Activated CD4-positive, CD25-positive, alpha-beta regulatory T cell treated with anti-CD3 and anti-CD28 coated beads, Interleukin-2, amount 50 U/mL, for 24 hours (primary cell): ENCODE measurements around the gene AAGAB.
"Not testable (repeated sequence)": the region's sequence is repeated elsewhere in the genome, so short reads cannot be mapped to it uniquely, and the experiment has no call there.

Source experiments
- ATAC-seq, 2 donors: fragments of 150-1000 bp; cut with Tn5 transposase; one replicate each; pipeline ENCODE4 v1.10.0; 2021; ENCODE audit warnings: mild to moderate bottlenecking in 1 of 2, moderate library complexity in 1 of 2

Gene AAGAB

DNA sequence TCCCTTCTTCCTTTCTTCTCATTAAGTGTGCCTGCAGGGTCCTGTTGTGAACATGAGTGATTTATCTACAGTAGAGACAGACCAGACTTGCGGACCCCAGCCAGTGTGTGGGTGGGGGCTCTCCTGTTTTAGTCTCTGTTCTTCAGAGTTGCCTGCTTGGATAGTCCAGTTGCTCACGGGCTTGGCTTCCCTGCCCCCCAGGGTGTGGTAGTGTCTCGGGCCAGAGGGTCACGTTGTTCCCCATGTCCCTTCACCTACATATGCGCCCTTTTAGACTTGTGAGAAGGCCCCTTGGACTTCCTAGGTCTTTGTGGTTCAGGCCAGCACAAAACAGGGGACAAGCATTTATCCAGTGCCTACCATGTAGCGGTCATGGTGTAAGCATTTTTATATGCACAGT lies 85.8 kb downstream of the AAGAB start:
- ATAC-seq = no peak

DNA sequence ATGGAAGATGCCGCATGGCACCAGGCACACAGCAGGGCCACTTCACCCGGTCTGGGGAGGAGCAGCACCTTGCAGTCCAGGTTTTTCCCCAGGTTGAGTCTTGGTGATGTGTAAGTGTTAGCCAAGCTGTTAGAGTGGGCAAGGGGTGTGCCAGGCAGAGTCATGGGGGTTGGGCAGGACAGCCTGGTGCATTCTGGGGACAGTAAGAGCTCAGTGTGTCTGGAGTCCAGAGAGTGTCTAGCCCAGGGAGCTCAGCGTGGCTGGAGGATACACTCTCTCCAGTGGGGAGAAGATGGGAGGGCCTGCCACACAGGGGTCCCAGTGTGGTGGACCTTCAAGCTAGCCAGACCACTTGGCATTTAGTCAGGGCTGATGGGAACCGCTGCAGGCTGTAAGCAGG lies 87.4 kb downstream of the AAGAB start:
- ATAC-seq = no peak

DNA sequence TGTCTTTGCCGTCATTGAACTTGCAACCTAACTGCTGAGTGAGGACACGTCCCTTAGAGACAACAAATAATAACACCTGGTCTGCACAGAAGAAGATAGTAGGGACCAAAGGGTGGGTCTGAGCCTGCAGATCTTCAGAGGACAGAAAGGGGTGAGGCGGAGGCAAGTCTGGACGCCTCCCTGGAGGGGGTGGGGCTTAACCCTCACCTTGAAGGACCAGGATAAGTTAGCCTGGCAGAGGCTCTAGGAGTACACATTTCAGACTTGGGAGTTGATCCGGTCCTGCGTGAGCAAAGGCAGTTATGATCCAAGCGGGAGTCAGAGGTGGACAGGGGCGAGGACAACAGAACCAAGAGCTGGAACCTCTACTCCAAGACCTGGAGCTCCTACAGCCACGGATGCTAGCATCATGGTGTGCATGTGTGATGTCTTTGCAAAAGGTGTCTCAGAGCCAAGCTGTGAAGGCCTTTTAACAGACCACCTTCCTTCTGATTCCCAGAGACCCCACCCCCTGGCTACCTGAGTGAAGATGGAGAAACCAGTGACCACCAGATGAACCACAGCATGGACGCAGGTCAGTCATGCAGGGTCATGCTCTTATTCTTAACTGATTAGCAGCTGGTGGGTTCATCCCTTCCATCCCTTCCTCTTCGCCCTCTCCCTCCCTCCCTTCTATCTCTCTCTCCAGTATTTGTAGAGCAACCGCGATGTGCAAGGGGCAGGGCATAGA lies 88.0 kb downstream of the AAGAB start:
- no peak for ATAC-seq

DNA sequence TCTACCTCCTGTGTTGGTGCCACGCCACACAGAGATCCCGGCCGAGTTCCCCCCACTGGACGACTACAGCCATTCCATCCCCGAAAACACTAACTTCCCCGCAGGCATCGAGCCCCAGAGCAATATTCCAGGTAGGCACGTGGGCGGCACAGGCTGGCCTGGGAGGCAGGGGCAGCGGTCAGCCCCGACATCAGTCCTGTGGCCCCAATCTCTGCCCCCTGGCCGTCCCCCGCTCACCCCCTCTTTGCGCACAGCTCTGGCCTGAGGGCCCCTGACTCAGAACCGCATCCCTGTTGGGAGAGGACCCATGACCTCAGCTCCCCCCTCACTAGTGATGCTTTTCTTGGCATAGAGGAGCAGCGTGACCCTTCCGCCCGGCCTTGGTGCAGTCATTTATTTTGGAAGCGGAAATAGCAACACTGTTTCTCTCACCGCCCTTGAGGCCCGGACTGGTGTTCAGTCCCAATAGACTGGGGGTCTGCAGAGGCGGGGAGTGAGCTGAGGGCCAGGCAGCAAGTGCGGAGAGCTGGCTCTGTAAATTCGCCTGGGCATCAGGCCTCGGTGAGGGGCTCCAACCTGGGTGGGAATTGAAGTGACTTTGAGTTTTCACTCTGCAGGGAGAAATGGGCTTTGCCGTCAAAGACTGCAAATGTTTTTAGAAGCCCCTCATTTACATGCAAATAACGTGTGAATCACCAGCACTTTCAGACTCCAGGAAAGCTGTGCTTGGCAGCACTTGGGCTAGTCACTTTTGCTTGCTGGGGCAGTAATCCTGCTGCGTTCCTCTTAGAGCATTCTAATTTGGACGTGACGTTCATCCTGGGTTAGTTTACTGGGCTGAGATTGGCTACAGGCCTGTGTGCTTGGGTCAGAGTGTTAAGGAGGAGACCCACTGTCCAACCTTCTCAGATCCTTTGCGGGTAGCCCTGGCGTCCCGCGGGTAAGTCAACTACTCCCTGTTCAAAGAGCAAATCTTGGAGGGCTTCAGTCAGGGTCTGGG lies 88.9 kb downstream of the AAGAB start:
- ATAC-seq = no peak

DNA sequence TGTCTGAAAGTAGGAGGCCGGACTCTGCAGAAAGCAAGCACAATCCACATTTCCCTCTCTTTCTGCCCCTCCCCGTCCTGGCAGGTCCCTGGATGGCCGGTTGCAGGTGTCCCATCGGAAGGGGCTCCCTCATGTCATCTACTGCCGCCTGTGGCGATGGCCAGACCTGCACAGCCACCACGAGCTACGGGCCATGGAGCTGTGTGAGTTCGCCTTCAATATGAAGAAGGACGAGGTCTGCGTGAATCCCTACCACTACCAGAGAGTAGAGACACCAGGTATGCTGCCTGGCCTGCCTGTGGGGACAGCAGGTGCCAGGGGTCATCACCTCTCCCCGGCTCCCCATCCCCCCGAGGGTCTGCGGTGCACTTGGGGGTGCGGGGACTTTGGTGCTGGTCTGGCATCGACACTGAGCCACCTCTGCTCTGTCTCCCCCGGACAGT lies 89.6 kb downstream of the AAGAB start:
- no peak for ATAC-seq

DNA sequence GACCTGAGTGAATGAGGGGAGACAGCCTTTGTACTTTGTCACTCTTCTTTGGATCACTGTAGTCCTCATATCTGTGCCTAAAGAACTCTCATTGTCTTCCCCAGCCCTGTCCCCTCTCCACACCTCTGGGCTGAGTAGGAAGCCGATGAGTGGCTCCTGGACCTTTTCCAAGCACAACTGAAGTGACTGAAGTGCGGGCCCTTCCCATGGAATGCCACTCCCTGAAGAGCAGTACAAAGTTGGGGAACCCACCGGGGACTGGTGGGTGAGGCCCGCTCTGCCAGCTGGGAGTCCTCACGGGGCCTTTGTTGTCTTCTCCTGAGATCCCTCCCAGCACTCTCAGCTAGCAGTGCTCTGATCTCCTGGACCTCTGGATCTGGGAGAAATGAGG lies 90.1 kb downstream of the AAGAB start:
- no peak for ATAC-seq

DNA sequence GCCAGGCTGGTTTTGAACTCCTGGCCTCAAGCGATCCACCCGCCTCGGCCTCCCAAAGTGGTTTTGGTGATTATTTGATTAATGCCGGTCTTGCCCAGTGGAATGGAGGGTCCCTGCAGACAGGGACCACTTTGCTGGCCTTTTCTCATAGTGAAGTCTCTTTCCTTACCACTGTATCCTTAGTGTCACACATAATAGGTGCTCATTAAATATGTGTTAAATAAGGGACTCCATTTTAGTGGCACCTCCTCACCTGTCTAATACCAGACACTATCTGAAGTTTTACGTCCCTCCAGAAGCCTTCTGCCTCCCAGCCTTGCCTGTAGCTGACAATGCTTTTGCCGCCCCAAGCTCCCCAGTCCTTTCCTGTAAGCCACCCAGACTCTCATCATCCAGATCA lies 91.3 kb downstream of the AAGAB start:
- no peak for ATAC-seq

DNA sequence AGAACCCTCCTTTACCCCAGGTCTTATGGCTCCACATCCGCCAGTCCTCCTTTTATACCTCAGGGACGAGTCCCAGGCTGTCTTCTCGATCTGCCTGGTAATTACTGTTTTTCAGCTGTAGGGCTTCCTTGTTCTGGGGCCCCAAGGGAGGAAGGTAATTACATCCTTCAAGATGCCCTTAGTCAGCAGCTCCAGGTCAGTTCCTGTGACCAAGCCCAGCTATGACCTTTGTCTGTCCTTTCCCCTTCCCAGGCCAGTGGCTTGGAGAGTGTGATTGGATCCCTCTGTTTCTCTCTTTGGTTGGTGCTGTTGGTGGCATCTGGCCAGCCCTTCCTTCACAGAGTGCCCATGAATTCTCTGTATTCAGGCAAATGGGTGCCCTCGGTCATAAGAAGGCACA lies 92.6 kb downstream of the AAGAB start:
- ATAC-seq = no peak

DNA sequence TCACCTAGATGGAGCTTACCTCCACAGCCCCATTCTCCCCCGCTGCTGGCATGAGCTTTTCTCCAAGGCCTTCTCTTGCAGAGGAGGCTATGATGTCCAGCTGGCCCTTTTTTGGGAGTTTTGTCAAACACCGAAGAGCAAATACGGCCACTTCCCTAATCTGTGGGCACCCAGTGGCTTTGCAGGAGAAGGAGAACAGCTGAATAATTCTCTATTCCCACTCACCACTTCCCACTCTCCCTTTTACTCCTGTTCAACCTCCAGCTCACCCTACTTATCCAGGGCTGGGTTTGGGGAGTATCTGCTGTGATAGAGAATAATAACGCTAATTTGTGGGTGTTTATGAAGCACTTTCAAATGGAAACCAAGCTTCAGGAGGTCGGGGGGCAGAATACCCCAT lies 93.0 kb downstream of the AAGAB start:
- ATAC-seq = no peak

DNA sequence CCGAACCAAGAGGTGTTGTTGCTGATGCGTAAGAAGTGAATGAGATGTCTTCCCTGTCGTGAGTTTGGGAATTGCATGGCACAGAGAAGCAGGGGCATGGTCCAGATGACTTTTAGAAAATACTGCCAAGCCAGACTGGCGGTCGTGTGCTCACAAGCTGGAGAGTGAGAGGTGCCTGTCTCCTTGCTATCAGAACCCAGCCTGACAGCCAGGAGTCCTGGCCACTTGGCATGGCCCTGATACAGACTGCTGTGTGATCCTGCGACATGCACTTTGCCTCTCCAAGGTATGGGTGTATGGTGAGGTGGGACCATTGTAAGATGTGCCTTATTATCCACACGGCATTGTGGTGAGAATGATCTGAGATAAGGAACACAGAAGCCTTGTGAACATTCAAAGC lies 96.1 kb downstream of the AAGAB start:
- no peak for ATAC-seq

DNA sequence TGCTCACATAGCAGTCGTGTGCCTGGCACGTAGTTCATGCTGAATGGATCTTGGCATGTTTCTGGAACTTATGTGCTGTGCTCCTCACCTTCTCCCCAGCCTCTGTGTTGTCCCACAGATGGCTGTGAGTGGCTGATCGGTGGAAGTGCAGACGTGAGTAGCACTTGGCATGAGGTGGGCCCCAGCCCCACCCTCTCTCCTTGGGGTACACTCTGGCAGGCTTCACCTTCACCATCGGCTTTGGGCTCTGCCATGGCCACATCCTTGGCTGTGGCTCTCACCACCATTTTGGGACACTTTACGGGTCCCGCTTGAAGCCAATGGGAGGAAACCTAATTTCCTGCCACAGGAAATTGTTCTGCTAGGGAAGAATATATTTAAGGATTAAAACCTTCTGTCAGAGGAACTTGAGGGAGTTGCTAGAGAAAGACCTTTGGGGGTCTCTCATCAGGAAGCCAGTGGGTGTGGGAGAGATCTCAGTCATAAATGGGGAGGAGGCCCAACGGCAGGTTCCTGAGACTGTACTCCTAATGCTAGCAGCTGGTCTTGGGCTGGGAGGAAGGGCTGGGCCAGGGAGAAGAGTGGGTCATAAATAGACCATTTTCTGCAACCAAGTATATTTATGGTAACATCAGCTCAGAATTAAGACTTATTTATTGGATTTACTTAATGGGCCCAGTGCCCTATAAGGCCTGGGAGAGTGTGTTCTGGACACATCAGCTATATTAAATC lies 96.8 kb downstream of the AAGAB start:
- no peak for ATAC-seq

DNA sequence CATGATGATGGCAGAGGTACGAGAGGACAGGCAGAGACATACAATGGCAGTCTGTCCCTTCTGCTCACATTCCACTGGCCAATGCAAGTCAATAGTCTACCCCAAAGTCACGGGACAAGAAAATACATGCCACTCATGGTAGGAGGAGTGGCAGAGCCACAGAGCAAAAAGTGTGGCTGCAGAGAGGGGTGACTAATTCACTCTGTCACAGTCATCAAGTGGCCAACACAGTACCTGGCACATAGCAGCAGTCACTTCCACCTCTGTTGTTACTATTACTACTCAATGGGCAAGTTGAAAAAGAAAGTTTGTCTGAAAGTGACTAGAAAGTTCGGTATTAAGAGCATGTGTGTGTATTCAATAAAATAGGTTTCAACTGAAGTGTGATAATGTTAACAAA lies 97.6 kb downstream of the AAGAB start:
- ATAC-seq = peak; percentile 44 to 53

DNA sequence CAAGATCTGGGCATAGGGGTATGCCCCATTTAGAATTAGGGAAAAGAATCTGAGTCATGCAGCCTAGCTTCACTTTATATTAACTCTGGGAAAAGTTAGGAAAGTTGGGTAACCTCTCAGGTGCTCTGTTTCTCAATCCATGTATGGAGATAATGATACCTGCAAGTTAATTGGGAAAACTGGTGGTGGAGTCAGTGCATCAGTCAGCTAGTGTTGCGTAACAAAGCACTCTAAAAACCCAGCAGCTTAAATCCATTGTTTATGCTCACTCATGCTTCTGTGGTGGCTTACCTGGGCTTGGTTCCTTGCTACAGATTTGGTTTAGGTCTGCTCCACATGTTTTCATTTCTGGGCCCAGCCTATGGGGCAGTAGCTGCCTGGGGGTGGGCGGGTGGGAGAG lies 98.0 kb downstream of the AAGAB start:
- no peak for ATAC-seq

DNA sequence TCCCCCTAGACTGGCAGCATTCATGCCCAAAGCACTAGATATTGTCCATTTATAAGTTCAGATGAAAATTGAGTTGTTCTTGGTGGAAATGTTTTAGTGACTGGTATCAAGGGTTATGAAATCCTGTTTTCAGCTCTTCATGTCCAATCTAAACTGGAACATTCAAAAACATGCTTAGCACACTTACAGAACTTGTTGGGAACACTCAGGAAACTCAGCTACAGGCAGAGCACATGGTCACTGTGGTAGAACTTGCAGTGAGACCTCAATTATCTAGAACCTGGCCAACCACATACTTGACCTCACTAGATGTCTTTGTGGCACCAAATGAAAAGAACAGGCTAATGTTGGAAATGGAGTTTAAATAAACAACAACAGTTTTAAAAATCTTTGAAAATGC lies 100.2 kb downstream of the AAGAB start:
- no peak for ATAC-seq

DNA sequence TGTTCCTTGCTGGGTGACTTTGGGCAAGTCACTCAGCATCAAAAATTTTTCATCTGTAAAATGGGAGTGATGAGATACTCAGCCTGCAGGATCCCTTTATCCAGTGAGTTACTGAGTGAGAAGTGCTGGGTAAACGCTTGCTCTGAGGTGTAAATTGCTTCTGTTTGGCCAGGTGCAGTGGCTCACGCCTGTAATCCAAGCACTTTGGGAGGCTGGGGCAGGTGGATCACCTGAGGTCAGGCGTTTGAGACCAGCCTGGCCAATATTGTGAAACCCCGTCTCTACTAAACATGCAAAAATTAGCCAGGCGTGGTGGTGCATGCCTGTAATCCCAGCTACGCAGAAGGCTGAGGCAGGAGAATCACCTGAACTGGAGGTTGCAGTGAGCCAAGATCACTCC lies 101.4 kb downstream of the AAGAB start:
- ATAC-seq = not testable (repeated sequence)

DNA sequence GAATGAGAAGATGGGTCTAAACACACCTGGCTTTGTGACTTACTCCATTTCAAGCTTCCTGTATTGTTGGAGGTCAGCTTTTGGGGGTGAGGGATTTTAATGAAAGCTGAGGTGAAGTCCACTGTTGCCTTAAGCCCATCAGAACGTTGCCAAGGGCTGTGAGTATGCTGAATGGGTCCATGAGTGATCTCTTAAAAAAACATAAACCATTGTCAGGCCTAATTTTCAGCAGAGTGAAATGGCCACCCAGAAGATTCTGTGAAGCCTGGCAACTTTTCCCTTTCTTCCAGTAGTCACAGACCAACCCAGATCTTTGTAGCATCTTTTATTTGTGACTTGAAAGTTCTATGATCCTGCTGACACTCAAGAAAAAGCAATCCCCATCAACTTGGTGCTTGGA lies 102.0 kb downstream of the AAGAB start:
- no peak for ATAC-seq
